SHP77 (cell line): ENCODE results near the gene ARRDC4.

ENCODE experiments used
- DNase-seq, 2 experiments: peaks; one replicate each; lab custom pipeline; 2025; lab: John Stamatoyannopoulos, UW

Gene ARRDC4, protein sequence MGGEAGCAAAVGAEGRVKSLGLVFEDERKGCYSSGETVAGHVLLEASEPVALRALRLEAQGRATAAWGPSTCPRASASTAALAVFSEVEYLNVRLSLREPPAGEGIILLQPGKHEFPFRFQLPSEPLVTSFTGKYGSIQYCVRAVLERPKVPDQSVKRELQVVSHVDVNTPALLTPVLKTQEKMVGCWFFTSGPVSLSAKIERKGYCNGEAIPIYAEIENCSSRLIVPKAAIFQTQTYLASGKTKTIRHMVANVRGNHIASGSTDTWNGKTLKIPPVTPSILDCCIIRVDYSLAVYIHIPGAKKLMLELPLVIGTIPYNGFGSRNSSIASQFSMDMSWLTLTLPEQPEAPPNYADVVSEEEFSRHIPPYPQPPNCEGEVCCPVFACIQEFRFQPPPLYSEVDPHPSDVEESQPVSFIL

DNA sequence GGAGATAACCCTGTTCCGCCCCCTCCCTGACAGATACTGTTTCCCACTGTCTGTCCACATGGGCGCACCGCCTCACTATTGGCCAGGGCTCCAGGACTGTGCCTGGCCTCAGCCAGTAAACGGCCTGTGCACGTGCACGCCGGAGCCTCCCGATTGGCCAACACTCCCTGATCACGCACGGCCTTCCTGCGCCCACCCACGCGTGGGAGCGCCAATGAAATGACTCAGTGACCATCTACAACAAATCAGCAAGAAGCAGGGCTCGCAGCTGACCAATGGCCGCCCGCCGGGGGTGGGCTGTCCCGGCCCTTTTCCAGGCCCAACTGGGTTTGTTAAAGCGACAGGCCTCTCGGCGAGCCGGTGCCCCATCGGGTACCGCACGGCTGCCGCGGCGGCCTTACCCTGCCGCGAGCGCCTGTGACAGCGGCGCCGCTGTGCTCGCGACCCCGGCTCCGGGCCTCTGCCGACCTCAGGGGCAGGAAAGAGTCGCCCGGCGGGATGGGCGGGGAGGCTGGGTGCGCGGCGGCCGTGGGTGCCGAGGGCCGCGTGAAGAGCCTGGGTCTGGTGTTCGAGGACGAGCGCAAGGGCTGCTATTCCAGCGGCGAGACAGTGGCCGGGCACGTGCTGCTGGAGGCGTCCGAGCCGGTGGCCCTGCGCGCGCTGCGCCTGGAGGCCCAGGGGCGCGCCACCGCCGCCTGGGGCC is at the start of gene ARRDC4:
TSS of gene ARRDC4 (plus strand) at position 340 of the 703 bp plus-strand sequence. CDS start at position 499, 159 bp downstream.
- no peak for DNase-seq

- no peak for DNase-seq
Measured at GRCh38 chr15:97914711-97915110, 45.8 kb upstream of the ARRDC4 start.

DNA sequence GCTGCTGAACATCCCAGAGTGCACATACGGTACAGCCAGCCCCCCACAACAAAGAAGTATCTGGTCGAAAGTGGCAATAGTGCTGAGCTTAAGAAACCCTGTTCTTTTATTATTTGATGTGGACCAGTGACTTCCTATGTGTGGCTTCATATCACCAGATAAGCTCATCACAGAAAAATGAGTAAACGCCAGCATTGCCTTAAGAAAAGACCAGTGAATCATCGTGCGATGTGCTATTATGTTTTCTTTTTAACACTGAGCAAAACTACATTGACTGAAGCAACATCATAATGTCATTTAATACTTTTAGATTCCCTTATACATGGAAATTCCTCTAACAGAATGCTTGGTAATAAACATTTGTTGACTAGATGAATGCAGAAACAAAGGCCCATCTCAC is 45.2 kb upstream of the ARRDC4 start:
- DNase-seq: no peak

GRCh38 chr15:97921296-97921865 is 39.1 kb upstream of the ARRDC4 start:
- no peak for DNase-seq

- no peak for DNase-seq
Measured at GRCh38 chr15:97929456-97930229, 30.9 kb upstream of the ARRDC4 start.

DNA sequence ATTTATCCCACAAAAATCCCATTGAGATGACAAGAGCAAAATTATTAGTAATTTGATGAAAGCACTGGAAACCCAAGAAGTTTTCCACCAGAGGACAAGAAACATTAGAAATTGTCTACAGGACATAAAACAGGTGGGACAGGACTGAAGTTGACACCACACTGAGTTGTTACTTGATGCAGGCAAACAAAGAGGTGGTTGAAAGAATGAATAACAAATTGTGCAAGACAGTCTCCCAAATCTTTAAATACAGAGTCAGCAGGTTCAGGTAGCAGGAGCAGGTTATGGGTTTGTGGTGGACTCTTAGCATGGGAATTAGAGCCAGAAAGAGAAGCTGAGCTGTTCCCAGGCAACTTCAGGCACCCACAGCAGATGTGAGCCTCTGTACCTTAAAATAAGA is 30.3 kb upstream of the ARRDC4 start:
- DNase-seq: no peak

DNA sequence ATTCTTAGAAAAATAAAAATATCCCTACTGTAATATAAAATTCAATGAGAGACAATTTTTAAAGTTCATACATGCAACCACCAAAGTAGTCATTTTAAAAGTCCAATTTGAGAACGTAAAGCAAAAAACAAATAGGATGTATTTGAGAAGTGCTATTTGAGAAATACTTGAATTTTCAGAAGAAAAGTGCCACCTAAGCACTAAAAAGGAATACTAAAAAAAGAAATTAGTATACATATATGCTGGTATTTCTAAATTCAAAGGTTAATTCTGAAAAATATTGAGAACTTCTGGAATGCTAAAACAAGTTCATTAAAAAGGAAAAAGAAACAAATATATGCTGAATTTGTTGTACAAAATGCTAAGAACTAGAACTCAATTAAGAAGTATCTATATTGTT is 29.2 kb upstream of the ARRDC4 start:
- DNase-seq: no peak

- DNase-seq: no peak
Measured at GRCh38 chr15:97933589-97933988, 26.9 kb upstream of the ARRDC4 start.

DNA sequence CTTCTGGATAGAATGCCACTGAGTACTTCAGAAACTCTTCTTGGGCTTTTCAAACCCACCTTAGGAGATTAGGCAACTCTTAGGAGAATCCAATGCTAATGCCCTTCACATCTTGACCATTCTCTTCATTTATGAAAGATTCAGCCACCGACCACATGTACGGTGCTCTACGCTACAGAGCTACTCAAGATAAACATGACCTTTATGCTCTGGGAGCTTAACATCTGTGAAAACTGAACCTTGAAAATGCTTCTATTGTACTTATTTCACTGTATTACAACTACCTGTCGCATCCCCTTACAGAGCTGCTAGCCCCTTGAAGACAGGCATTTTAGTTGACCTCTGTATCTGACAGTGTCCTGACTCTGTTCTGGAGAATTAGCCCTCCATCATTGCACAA is 19.5 kb upstream of the ARRDC4 start:
- no peak for DNase-seq

GRCh38 chr15:97941572-97941971 is 18.9 kb upstream of the ARRDC4 start:
- DNase-seq: no peak

- no peak for DNase-seq
Measured at GRCh38 chr15:97944724-97945123, 15.8 kb upstream of the ARRDC4 start.

DNA sequence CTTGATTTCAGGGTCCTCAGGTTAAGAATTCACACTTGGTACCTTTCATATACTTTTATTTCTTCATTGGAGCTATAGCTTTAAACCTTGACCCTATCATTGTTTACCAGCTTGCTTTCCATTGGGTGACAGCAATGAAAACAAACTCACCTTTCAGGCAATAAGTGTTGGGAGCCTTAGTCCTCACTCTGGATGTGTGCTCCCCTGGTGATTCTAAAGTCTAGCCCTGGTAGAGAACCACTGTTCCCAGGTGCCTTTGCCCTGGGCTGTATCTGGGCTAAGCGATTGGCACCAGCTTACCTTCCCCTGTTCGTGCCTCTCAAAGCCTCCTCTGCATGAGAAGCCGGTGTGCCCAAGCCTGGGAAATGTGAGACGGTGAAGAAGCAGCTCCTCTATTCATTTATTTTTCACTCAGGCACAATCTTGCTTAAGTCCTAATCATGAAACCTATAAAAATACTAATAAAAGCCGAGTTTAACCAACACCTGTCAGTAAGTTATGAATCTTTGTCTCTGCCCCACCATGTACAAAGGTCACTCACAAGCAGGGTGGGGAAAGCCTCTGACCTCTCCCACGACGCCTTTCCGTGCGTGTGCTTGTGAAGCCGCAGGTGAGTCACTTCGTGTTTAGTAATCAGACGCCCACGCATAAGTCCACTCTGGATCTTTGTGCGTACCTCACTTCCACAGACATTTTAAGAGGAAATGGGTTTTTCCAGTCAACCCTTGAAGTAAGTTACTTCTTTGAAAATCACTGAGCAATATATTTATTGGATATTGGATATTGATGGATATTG is 12.8 kb upstream of the ARRDC4 start:
- DNase-seq: no peak

DNA sequence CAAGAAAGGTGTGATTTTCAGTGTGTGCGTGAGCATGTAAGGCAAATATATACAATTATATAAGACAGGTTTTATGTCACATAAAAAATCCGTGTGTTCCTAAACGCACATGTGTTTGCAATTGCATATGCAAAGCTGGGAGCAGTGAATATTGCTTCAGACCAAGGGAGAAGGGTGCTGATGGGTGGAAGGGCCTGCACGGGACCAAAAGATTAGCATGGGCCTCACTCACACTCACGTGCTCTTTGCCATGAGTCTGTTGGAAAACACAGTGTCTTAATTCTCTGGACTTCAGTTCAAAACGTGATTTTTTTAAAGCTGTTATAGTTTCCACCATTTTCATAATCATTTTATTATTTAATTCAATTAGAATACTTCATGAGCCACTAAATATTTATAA is 7.2 kb upstream of the ARRDC4 start:
- DNase-seq: no peak

GRCh38 chr15:97953748-97954147 is 6.8 kb upstream of the ARRDC4 start:
- DNase-seq: no peak

DNA sequence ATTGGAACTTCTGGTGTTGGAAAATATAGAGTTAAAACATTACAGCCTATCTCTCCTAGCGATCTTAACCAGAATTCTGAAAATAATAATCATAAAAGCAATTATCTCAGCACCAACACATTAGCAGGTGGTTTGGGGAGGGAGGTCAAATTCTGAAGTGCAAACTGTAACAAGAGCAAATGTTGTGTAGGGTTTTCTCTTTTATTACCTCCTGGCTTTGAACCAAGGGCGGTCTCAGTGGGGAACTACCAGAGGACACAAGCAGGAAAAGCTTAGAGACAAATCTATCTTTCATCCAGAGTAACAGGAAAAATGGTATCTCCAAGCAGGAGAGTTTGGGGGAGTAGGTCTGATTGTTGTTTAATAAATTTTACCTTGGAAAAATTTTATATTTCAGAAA is 5.5 kb upstream of the ARRDC4 start:
- DNase-seq: no peak

DNA sequence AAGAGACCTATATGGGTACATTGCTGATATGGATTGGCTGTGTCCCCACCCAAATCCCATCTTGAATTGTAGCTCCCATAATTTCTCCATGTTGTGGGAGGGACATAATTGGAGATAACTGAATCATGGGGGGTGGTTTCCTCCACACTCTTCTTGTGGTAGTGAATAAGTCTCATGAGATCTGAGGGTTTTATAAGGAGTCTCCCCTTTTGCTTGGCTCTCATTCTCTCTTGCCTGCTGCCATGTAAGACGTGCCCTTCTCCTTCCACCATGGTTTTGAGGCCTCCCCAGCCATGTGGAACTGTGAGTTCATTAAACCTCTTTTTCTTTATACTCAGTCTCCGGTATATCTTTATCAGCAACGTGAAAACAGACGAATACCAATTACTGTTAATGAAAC is 5.0 kb upstream of the ARRDC4 start:
- no peak for DNase-seq

- DNase-seq: no peak
Measured at GRCh38 chr15:97959724-97960363, 659 bp upstream of the ARRDC4 start.

DNA sequence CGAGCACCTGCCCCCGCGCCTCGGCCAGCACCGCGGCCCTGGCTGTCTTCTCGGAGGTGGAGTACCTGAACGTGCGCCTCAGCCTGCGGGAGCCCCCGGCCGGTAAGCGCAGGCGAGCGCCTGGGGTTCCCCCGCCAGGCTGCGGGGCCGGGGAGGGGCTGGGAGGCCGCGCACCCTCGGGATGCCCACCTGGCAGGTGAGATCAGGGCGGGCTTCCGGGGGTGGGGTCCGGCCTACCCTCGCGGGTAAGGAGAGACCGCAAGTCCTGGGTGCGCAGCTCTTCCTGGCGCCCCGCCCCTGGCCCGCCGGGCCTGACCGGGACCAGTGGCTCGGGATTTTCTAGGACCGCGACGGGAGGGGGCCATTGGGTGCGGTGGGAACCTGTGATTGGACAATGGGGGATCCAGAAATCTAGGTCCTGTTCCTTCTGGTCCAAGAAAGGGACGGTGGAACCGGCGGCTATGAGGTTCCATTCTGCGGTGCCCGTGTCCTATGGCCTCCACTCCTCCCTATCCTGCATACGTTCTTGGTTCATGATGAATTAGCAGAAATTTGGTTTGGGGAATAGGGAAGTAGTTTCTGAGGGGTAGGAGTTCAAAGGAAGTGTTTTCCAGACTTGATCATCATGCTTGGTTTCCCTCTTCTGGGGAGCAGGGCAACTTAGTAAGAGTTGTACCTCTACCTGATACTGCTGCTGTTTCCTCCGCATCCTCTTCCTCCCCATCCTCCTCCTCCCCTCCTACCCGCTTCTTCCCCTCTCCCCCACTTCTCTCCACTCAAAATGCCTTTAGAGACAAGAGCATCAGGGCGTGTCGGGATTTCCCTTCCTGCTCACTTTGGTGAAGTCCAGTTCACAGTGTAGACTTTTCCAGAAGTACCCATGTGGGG is 808 bp downstream of the ARRDC4 start:
- no peak for DNase-seq

GRCh38 chr15:97962263-97962662 is 1.8 kb downstream of the ARRDC4 start:
- DNase-seq: no peak

- DNase-seq: no peak
Measured at GRCh38 chr15:97963779-97964178, 3.3 kb downstream of the ARRDC4 start.
